ENCODE data around the gene SLC15A2.

DNA sequence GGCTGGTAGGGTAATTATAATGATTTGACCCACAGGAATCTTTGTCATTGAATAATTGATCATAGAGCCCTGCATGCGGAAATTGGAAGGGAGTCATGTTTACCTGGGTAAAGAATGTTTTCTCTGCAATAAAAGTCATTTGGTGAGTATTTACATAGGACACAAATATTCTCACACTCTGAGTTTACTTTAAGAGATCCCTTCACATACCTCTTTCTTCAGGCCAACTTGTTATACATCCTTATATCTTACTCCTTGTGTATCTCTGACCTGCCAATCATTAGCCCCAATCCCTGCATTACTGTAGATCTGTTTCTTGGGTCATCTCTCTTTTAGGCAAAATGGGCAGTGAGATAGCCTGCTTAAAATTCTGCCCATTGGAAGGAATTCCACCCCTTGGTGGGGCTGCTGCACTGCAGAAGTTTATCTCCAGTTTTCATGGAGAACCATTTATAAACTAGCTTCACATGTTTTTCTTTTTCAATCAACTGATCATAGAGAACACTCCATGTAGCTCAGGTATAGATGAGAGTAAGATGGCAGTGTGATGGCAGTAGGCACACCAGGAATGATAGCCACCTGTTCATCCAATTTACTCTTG, 81.6 kb downstream of the SLC15A2 start:
- TF ChIP-seq ZBTB7A (IDR thresholded peaks at IDR 0.05; ENCODE audit: low read depth): no peak
- TF ChIP-seq, protein P1, sequence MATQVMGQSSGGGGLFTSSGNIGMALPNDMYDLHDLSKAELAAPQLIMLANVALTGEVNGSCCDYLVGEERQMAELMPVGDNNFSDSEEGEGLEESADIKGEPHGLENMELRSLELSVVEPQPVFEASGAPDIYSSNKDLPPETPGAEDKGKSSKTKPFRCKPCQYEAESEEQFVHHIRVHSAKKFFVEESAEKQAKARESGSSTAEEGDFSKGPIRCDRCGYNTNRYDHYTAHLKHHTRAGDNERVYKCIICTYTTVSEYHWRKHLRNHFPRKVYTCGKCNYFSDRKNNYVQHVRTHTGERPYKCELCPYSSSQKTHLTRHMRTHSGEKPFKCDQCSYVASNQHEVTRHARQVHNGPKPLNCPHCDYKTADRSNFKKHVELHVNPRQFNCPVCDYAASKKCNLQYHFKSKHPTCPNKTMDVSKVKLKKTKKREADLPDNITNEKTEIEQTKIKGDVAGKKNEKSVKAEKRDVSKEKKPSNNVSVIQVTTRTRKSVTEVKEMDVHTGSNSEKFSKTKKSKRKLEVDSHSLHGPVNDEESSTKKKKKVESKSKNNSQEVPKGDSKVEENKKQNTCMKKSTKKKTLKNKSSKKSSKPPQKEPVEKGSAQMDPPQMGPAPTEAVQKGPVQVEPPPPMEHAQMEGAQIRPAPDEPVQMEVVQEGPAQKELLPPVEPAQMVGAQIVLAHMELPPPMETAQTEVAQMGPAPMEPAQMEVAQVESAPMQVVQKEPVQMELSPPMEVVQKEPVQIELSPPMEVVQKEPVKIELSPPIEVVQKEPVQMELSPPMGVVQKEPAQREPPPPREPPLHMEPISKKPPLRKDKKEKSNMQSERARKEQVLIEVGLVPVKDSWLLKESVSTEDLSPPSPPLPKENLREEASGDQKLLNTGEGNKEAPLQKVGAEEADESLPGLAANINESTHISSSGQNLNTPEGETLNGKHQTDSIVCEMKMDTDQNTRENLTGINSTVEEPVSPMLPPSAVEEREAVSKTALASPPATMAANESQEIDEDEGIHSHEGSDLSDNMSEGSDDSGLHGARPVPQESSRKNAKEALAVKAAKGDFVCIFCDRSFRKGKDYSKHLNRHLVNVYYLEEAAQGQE (IDR thresholded peaks at IDR 0.05; ENCODE audit: low read depth): no peak
- TF ChIP-seq, protein P2, sequence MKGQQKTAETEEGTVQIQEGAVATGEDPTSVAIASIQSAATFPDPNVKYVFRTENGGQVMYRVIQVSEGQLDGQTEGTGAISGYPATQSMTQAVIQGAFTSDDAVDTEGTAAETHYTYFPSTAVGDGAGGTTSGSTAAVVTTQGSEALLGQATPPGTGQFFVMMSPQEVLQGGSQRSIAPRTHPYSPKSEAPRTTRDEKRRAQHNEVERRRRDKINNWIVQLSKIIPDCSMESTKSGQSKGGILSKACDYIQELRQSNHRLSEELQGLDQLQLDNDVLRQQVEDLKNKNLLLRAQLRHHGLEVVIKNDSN (IDR thresholded peaks at IDR 0.05): no peak
- no peak for TF ChIP-seq FOXM1 (IDR thresholded peaks at IDR 0.05; ENCODE audit: borderline replicate concordance, low read depth)
- no peak for TF ChIP-seq CEBPB (IDR thresholded peaks at IDR 0.05)
- no peak for TF ChIP-seq YY1 (IDR thresholded peaks at IDR 0.05; ENCODE audit: low read depth)
- TF ChIP-seq TCF12 (IDR thresholded peaks at IDR 0.05; ENCODE audit: low read depth): no peak
- TF ChIP-seq CREB1 (IDR thresholded peaks at IDR 0.05; ENCODE audit: low read depth): no peak
- no peak for TF ChIP-seq EP300 (IDR thresholded peaks at IDR 0.05; ENCODE audit: borderline replicate concordance)
- no peak for TF ChIP-seq NFIC (IDR thresholded peaks at IDR 0.05)
- TF ChIP-seq TAF1 (IDR thresholded peaks at IDR 0.05; ENCODE audit: low read depth): no peak
- TF ChIP-seq EGR1 (IDR thresholded peaks at IDR 0.05): no peak
- TF ChIP-seq, protein P3, sequence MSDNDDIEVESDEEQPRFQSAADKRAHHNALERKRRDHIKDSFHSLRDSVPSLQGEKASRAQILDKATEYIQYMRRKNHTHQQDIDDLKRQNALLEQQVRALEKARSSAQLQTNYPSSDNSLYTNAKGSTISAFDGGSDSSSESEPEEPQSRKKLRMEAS (IDR thresholded peaks at IDR 0.05): no peak
